HG03442 (cell line): ENCODE measurements around the gene INTS6.
"Not testable (repeated sequence)": the region's sequence is repeated elsewhere in the genome, so short reads cannot be mapped to it uniquely, and the experiment has no call there.

Experiments used
- ATAC-seq: cut with Tn5 transposase; IDR thresholded peaks from one replicate; pipeline ENCODE4 v1.9.1; 2021; ENCODE audit warnings: mild to moderate bottlenecking, moderate library complexity; ENCODE audit not compliant: unreplicated experiment

Gene INTS6

DNA sequence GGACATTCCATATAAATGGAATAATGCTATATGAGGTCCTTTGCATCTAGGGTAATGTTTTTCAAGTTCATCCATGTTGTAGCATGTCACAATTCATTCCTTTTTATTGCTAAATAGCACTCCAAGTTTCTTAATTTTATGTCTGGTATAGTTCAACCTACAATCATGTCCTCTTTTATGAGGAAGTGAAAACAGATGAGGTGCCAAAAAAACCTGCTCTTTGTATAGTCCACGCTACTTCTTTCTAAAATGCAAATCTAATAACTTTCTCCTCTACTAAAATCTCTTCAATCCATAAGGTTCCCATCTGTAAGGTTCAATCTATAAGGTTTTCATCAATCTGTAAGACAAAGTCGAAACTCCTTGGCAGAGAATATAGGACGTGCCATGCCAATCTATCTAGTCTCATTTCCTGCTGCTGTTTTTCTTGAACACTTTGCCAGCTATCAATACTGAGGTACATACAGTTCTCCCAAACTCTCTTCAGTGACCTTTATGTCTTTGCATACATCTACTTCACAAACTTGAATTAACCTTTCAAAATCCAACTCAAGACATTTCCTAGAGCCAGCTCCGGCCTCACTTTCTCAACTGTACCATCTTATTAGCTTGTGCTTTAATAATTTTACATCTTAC is 33.7 kb downstream of the INTS6 start:
- ATAC-seq: peak; percentile 45

DNA sequence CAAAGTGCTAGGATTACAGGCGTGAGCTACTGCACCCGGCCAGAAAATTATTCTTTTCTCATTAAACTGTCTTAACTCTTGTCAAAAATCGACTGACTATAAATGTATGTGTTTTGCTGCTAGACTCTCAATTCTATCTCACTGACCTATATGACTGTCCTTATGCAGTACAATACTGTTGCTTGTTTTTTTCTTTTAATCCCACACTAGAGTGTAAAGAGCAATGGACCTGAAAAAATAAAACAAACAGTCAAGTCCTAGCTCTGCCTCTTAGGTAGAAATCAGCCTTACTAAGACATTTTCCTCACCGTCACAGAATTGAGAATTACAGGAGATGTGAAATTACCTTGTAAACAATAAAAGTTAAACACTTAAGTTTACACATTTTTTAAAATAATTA is 35.1 kb downstream of the INTS6 start:
- ATAC-seq: no peak

DNA sequence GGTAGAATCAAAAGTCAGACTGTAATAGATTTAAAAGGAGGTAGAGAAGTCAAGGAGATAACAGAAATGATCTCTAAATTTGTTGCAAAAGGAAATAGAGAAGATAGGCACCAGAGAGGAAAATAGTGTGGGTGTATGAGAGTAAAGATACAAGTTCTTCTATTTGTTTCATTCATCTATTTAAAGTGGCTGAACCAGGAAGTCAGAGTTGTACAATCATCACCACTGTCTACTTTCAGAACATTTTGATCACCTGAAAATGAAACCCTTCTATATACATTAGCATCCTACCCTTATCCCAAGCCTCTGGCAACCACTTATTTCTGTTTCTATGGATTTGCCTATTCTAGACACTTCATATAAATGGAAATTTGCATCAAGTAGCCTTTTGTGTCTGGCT is 36.7 kb downstream of the INTS6 start:
- ATAC-seq: peak; percentile 49

DNA sequence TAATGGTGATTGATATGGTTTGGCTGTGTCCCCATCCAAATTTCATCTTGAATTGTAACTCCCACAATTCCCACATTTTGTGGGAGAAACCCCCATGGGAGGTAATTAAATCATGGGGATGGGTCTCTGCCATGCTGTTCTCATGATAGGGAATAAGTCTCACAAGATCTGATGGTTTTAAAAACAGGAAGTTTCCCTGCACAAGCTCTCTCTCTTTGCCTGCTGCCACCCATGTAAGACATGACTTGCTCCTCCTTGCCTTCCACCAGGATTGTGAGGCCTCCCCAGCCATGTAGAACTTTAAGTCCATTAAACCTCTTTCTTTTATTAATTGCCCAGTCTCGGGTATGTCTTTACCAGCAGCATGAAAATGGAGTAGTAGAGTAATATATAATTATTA is 37.5 kb downstream of the INTS6 start:
- ATAC-seq: not testable (repeated sequence)

DNA sequence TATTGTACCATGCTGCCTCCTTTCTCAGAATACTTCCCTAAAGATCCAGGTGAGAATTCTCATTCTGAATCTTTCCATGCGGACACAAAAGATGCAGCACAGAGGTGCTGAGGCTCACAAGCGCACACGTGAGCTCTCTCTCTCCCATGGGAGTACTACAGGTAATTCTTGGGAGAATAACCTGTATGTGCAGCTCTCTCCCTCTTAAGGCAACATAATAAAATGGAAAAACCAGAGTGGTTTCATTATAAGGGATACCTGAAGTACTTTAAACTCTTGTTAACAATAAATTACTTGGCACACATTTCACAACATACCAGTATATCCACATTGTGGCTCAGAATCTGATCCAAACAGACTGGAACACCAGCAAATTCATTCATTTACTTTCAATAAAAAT is 40.4 kb downstream of the INTS6 start:
- no peak for ATAC-seq

DNA sequence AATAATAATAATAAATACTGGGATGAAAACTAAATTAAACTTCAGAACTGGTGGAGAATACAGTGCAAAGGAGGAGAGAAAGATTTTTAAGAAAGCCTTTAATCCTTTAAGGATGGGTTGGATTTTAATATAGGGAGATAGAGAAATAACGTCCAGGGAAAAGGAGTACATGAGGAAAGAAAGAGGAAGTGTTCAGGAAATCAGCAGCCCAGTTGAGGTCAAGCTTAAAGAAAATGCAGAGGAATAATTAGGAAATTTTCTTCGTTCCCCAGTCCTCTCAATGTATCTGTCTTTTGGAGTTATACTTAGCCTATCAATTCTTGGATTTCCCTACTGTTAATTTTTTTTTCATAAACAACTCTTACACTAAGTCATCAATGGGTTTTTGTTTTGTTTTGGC is 47.7 kb downstream of the INTS6 start:
- no peak for ATAC-seq

DNA sequence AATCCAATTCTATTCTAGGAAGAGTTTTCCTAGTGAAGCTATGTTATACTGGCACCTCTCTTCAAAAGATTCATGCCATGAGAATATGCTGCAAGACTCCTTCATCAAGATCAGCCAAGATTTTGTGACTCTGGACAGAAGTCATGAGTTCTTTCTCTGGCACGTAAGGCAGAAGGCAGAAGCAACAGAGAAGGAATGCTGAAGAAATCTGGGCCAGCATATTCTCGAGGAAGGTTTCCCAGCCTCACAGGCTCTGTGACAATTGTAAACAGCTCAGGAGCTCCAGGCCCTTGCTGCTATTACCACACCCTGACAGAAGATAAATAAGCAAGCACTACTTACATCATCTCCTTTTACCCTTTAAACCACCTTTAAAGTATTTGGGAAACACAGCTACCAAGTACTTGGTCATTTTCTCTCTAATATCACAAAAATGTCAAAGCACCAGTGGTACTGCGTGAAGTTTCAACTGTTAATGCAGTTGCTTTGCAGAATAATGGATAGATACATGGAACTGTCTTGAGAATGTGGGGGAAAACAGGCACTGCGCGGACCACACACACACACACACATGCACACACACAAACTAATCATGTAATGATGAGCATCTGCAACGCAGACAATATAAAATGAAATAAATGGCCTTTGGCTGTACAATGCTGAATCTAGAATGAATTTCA is 55.4 kb downstream of the INTS6 start:
- ATAC-seq: no peak

DNA sequence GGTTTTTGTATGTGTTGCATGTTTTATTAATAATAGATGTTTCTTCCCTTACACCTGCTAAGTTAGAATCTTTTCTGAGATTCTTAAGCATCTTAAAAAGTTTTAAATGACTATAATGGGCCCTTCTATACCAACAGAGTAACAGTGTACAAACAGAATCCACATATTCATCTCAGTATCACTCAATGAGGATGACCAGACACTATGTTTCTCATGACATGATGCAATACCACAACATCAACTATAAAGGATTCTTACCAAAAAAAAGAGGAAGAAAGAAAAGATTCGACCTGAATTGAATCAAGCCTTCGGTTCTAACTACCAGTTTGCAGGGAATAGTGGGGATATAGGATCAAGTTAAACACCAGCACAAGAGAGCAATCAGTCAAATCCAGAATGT is 56.5 kb downstream of the INTS6 start:
- peak; percentile 76 for ATAC-seq

DNA sequence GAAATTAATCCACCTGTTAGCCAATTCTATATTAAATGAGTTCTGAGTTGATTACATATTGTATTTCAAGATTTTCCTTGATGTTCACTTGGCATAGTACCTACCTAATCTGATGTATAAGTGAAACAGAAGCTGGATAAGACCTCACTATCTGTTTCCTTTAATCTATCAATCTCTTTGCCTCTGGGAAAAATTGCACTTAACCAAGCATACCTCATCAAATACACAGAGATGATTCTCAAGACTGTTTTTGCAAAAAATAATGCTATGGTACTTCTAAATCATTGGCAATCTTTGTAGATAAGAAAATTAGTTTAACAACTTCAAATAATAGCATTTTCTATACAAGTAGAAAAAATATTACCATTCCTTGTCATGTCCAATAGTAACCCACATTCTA is 58.1 kb downstream of the INTS6 start:
- no peak for ATAC-seq

DNA sequence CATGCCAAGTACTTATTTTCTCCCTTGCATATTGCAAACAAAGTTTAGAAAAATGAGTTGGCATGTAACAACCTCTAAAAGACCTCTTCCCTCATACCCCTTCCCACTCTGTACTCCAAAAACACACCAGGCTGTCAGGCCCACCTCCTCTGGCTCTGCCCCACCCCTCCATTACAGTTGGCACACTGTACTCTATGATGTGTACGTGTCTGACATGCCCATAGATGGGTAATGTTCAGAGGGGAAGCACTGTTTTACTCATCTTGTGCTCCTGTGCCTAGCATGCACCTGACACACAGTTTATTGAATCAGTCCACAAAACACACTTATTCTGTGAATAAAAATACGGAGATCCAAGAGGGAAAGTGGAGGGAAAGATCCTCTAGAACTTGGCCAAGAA is 67.7 kb downstream of the INTS6 start:
- no peak for ATAC-seq

DNA sequence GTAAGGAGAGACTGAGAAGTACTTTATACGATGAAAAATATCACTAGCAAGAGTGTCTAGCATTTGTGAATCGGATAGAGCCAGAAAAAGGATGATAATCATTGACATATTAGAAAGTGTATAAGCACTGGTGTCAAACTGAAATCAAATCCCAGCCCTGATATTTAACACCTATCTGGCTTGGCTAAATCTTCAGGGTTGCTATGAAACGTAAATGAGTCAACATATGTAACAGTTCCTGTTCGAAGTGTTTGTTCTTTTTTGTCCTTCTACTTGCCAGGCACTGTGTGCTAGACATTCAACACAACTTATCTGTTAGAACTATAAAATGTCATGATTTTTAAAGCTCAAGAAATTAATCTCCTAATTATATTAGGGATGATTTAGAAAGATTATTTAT is 72.6 kb downstream of the INTS6 start:
- ATAC-seq: no peak

DNA sequence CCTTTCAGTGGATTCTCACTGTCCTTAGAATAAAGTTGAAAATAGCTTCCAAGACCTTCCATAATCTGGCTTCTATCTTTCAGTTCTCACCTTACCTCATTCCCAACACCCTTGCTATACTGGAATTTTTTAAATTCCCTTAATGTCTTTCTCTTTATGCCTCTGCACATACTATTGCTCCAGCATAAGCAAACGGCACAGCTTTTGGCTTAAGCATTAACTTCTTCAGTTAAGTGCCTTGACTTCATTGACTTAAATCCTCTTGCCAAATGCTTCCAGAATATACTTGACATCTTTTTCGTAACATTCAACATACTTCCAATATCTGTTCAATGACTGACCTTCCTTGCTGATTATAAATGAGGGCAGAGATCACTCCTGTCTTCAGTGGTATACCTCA is 79.4 kb downstream of the INTS6 start:
- ATAC-seq: no peak

DNA sequence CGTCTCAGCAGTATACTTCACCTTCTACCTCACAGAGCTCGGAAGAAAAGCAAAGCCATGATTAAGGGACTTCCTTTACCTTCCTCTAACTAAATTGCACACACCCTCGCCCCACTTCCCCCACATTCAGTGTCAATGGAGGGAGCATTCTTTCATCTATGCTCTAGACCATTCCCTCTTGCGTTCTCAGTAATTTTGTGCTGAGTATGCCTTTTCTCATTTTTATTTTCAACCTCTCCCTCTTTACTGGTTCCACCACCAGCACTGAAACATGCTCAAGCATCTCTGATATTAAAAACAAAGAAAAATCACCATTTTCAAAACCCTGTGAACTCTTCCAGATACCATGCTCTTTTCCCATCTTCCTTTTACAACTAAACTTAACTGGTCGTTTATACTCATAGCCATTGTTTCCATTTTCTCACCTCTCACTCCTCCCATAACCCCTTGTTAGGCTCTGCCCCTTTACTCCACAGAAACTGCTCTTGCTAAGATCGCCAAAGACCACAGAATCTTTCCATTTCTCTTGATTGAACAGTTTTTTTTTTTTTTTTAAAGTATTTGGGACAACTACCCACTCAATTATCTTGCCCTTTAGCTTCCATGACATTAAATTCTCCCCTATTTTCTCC is 81.0 kb downstream of the INTS6 start:
- ATAC-seq: no peak

DNA sequence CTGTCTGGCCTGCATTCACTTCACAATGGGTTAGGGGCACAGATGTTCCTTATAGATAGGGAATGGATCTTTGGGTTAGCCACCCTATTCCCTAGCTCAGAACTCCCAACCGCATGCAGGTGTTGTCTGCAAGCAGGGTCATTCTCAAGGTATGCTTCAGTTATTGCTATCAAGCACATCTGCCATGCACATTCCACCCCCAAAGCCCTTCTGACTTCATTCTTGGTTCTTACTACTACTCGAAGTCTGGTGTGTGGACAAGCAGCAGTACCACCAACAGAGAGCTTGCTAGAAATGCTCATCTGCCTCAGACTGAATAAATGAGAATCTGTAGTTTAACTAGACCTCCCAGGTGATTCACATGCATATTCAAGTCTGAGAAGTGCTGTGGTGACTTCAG is 82.0 kb downstream of the INTS6 start:
- ATAC-seq: no peak

DNA sequence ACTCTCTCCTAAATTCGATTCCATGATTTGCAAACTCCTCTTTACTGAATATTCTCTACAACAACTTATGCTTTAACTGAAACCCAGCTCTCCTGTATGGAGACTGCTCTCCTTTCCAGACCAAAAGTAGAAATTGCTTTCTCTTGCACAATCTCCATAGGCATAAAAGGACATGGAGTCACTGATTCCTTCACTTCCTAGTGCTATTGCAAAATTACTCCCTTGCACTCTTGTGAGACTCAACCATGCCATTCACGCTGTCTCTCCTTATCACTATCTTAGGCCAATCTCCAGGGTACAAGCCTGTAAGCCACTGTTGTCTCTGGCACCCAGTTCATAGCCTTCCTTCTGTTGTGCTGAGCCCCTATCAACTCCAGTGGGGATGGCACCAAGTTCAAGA is 82.7 kb downstream of the INTS6 start:
- no peak for ATAC-seq

DNA sequence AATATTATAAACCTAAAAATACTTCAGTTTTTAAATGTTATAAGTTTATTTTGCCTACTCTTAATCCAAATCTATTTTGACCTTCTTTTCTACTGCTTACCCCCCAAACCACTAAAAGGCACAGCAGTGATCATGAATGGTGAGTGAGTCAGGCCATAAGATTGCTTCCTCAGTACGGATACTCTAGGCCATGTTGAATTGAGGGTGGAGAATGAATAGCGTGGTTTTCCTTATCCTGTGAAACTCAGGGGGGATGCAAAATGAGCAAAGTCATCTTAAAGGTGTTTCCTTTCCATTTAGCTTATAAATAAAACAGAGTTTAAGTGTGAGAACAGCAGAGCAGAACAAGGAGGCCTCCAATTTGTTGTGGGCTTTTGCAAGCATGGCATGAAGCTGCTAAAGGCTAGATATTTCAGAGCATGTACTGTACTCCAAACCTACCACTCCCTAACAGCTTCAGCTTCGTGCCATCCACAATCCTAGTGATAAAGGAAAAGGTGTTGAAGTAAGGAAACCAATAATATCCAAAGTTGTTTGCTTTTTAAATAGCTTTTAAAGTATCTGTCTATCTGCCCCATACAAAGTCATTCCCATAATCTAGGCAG is 88.3 kb downstream of the INTS6 start:
- no peak for ATAC-seq

DNA sequence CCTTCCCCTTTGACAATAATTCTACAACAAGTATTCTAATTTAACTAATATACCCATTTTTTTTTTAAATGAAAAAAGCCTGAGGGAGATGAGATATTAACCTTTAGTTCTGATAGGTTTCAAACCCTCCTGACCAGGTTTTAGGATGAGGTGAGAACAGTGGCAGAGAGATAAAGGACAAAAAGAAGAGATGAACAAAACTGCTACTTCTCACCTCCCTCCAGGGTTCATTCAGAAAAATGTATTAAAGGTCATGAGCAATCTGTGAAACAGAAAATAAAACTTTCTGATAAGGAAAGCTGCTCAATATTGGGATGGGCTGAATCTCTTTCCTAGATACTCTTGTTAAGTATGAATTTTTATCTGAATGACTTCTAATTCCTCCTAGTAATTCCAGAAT is 89.2 kb downstream of the INTS6 start:
- no peak for ATAC-seq

DNA sequence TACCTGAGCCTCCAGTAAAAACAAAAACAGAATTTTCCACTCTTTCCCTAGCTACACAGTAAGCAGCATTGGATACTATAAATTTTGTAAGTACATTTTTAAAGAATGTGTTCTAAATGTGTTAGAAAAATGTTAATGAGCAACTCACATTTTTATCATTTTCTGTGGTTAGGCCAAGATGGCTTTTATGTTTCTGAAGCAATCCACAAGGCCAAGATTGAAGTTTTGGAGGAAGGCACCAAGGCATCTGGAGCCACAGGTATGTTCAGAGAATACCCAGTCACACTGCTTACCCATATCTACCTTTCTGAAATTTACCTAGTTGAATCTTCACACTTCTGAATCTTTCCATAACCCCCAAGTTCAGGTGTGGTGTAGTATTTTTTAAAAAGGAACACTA is 91.7 kb downstream of the INTS6 start:
- no peak for ATAC-seq

DNA sequence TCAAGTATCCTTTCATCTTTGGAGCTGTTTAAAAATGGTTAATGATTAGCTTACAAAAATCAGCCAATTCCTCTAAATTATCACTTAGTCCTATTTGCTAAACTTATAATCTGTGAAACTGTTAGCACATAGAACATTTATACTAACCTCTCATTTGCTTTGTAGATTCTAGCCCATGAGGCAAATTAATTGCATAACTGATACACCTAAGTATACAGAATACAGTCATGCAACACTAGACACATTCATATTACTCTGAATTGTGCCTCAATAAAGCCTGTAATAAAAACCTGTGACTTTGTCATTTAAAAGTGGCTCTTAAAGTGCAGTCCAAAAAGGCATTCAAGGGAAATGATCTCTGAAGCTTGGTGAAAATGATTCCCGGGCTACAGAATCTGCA is 92.3 kb downstream of the INTS6 start:
- no peak for ATAC-seq

DNA sequence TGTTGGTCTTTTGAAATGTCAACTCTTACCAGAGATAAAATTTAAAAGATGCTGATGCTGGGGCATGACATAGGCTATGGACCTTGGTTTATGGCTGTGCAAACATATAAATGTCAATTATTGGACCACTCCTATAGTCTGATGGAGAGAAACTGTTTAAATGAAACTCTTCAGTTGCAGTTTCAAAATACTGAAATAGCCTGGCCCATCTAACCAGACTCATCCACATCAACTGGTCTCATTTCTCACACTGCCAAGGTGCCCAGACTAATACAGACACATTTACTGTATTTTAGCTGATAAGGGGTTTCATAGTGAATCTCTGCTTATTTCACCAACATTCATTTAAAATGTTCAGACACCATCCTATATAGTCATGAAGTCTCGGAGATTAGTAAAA is 93.5 kb downstream of the INTS6 start:
- no peak for ATAC-seq

DNA sequence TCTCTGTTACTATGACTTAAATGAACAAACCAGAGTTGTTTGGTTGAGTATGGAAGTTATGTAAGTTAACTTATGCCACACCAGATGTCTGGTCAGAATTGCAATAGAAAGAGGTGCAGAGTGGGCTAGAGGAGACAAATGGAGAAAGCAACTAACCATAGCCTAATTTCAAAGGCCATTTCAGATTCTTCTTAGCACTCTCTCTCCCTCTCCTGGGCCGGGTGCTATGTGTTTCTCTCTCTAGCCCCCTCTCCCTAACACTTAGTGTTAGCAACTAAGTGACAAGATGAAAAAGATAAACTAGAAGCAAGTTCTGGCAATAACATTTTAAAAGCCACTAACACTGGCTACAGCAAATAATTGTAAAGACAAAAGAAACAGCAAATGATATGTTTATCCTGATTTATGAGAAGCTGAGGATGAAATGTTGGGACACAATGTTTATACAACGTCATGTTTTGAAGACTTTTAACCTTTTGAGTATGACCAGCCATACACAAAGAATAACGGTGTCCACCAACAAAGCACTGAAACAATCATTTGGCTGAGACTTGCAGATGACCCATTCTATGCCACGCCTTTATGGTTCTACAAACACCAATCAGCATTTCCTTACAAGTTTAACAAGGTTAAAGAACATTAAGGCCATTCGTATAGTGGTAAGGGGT is 94.8 kb downstream of the INTS6 start:
- no peak for ATAC-seq

DNA sequence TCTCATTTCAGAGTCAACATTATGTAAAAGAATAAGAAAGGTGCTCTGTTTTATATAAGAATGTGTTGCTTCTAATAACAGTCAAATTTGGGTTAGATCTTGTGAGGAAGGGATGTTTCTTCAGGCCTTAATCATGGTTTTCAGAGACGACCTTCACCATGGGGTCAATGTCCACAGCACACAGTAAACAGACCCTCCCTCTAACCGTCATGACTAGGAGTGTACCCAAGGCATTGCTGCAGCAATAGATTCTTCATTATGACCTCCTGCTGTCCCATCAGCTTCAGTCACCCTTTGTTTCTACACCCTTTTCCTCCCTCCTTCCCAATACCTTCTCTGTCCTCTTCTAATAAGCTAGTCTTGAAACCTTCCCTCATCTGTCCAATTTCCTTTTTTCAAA is 97.6 kb downstream of the INTS6 start:
- ATAC-seq: no peak
